NCI-H1048 (cell line): Measurements from ENCODE around the gene DIPK1B.

Source experiments
- DNase-seq: peaks from one replicate; lab custom pipeline; 2025; lab: John Stamatoyannopoulos, UW

Gene DIPK1B

GRCh38 chr9:136711751-136712689 is at the start of gene DIPK1B:
TSS of gene DIPK1B (plus strand) at chr9:136712572. CDS start at chr9:136712666, 94 bp downstream.
- no peak for DNase-seq

GRCh38 chr9:136662656-136663581 is 49.5 kb upstream of the DIPK1B start, which contains the start of gene EGFL7:
TSS of gene EGFL7 (plus strand) at chr9:136662916. CDS start at chr9:136668283, 5,367 bp downstream.
- DNase-seq, result no peak

- no peak for DNase-seq
Measured at GRCh38 chr9:136664000-136664915, 48.1 kb upstream of the DIPK1B start.

GRCh38 chr9:136665111-136665703 is 47.2 kb upstream of the DIPK1B start:
- DNase-seq, result no peak

GRCh38 chr9:136665704-136666371 is 46.5 kb upstream of the DIPK1B start:
- DNase-seq, result no peak

GRCh38 chr9:136666372-136667213 is 45.8 kb upstream of the DIPK1B start:
- DNase-seq, result no peak

- DNase-seq, result no peak
Measured at GRCh38 chr9:136667214-136667939, 45.0 kb upstream of the DIPK1B start.

- DNase-seq, result no peak
Measured at GRCh38 chr9:136667940-136668760, 44.2 kb upstream of the DIPK1B start.

GRCh38 chr9:136668983-136669790 is 43.2 kb upstream of the DIPK1B start:
- DNase-seq, result no peak

GRCh38 chr9:136669791-136670464 is 42.4 kb upstream of the DIPK1B start:
- no peak for DNase-seq

- no peak for DNase-seq
Measured at GRCh38 chr9:136670576-136671253, 41.7 kb upstream of the DIPK1B start.

- no peak for DNase-seq
Measured at GRCh38 chr9:136671254-136671614, 41.1 kb upstream of the DIPK1B start.

- DNase-seq, result no peak
Measured at GRCh38 chr9:136671646-136672430, 40.5 kb upstream of the DIPK1B start.

GRCh38 chr9:136672431-136673087 is 39.8 kb upstream of the DIPK1B start:
- DNase-seq, result no peak
